ENCODE data around the gene HS1BP3. TPM values are rescaled to one million over a fixed set of nuclear protein-coding genes. Genes with fewer than 3 reads are reported as not detected.

HS1BP3 gene
- total RNA-seq, 2 experiments from 2014 or later, result 12.8 to 12.9 TPM

GRCh38 chr2:20608666-20609348 is 42.1 kb downstream of the HS1BP3 start:
- Mint-ChIP-seq H3K36me3 (no peaks in the 10 kb centered on the region), H3K4me1 (no peaks in the 10 kb centered on the region), H3K9me3 (ENCODE audit: low read depth) (no peaks in the 10 kb centered on the region), H3K27me3 (no peaks in the 10 kb centered on the region), H3K4me3 (no peak overlapping the region), H3K27ac (no peak overlapping the region)
- CTCF ChIA-PET, result interaction anchor here (0.8 kb wide), 1 partner anchor 42 kb away, joined by 3 read pairs; the partner anchor contains the start of gene HS1BP3
- DNase-seq, result no peak
- ATAC-seq, result no peak

DNA sequence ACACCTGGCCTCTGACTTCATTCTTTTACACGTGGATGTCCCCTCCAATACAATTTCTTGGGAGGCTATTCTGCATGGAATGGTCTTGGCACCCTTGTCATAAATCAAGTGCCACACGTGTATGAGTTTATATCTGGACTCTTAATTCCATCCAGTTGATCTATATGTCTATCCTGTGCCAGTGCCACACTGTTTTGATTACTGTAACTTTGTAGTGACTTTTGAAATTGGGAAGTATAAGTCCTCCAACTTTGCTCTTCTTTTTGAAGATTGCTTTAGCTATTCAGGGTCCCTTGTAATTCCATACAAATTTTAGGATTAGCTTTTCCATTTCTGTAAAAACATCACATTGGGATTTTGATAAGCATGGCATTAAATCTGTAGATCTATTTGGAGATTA is 43.5 kb downstream of the HS1BP3 start:
- no peak for ATAC-seq
- H3K4me3 Mint-ChIP-seq, result no peak overlapping the region
- H3K9me3 Mint-ChIP-seq (ENCODE audit: low read depth), result no peaks in the 10 kb centered on the region
- H3K36me3 Mint-ChIP-seq, result no peaks in the 10 kb centered on the region
- H3K27ac Mint-ChIP-seq, result no peak overlapping the region
- no peak for DNase-seq
- CTCF ChIA-PET, result interaction anchor here (1.3 to 1.5 kb wide), 2 partner anchors 10 to 35 kb away, joined by 3 to 4 read pairs; no protein-coding TSS in a partner anchor
- no peaks in the 10 kb centered on the region for H3K27me3 Mint-ChIP-seq
- H3K4me1 Mint-ChIP-seq, result no peaks in the 10 kb centered on the region

DNA sequence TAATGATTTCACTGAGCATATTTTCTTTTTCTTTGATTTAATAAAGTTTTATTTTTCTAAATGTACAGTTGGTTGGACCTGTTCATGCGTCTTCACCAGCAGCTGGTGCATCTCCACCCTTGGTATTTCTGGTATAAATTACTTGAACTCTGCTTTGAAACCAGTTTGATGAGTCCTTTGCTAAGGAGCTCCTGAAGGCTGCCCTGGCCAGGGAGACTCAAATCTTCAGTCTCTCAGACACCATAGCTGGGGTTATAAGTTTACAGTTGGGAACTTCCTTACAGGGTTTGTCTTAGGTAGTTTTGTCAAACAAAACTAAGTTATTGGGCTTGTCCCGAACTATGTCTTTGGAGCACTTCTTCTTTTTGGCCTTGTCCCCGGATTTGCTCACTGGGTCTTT is 44.7 kb downstream of the HS1BP3 start:
- CTCF ChIA-PET, result interaction anchor here (1.3 to 1.5 kb wide), 2 partner anchors 36 to 159 kb away, joined by 3 to 4 read pairs; partner anchors contain the start of gene RHOB
- no peaks in the 10 kb centered on the region for H3K9me3 Mint-ChIP-seq (ENCODE audit: low read depth)
- no peak for ATAC-seq
- no peaks in the 10 kb centered on the region for H3K4me1 Mint-ChIP-seq
- no peak overlapping the region for H3K4me3 Mint-ChIP-seq
- no peaks in the 10 kb centered on the region for H3K27me3 Mint-ChIP-seq
- no peak overlapping the region for H3K27ac Mint-ChIP-seq
- DNase-seq, result no peak
- no peaks in the 10 kb centered on the region for H3K36me3 Mint-ChIP-seq

DNA sequence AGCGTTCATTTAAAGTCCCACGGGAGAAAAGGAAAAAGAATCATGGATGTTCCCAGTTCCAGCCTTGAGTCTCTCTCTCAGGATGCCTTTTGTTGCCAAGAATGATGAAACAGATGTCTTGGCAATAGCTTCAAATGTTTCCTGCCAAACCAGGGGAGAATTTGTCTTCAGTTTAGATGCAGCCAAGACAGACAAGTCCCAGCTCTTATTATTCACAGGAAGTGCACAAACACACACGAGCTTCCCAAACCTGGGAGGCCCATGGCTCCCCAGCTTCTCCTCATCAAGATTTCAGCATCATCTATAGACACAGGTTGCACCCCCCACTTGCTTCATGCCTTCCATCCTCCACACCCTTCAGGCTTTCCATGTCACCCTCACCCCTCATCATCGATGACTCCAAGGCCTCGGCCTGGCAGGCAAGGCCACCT is 45.9 kb downstream of the HS1BP3 start:
- no peaks in the 10 kb centered on the region for H3K36me3 Mint-ChIP-seq
- no peak overlapping the region for H3K27ac Mint-ChIP-seq
- ATAC-seq (no peak), DNase-seq (no peak)
- H3K4me3 Mint-ChIP-seq, result no peak overlapping the region
- no peaks in the 10 kb centered on the region for H3K27me3 Mint-ChIP-seq
- H3K4me1 Mint-ChIP-seq, result peaks cover 1% of the 10 kb centered on the region
- CTCF ChIA-PET, result interaction anchor here (1.3 kb wide), 1 partner anchor 158 kb away, joined by 3 read pairs; the partner anchor contains the start of gene RHOB
- no peaks in the 10 kb centered on the region for H3K9me3 Mint-ChIP-seq (ENCODE audit: low read depth)

- H3K36me3 Mint-ChIP-seq, result no peaks in the 10 kb centered on the region
- H3K27me3 Mint-ChIP-seq, result no peaks in the 10 kb centered on the region
- H3K4me1 Mint-ChIP-seq, result peaks cover 1% of the 10 kb centered on the region
- DNase-seq (no peak), ATAC-seq (no peak)
- H3K27ac Mint-ChIP-seq, result no peak overlapping the region
- CTCF ChIA-PET, result no interaction called here
- H3K9me3 Mint-ChIP-seq (ENCODE audit: low read depth), result no peaks in the 10 kb centered on the region
- no peak overlapping the region for H3K4me3 Mint-ChIP-seq
These were observed 46.4 kb downstream of the HS1BP3 start for GRCh38 chr2:20604401-20604911.

- Mint-ChIP-seq H3K36me3 (no peaks in the 10 kb centered on the region), H3K27me3 (no peaks in the 10 kb centered on the region), H3K4me3 (no peak overlapping the region), H3K27ac (no peak overlapping the region), H3K9me3 (ENCODE audit: low read depth) (no peaks in the 10 kb centered on the region), H3K4me1 (peaks cover 1% of the 10 kb centered on the region)
- CTCF ChIA-PET, result no interaction called here
- ATAC-seq (no peak), DNase-seq (no peak)
These were observed 47.1 kb downstream of the HS1BP3 start for GRCh38 chr2:20603791-20604190.

DNA sequence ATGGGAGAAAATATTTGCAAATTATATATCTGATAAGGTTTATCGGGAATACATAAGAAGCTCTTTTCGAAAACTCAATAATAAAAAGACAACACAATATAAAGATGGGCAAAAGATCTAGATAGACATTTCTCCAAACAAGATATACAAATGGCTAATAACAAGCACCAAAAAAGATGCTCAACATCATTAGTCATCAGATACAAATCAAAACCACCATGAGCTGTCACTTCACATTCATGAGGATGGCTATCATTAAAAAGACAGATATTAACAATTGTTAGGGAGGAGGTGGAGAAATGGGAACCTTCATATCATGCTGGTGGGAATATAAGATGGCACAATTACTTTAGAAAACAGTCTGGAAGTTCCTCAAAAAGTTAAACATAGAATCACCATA is 48.1 kb downstream of the HS1BP3 start:
- no peaks in the 10 kb centered on the region for H3K9me3 Mint-ChIP-seq (ENCODE audit: low read depth)
- H3K36me3 Mint-ChIP-seq, result no peaks in the 10 kb centered on the region
- H3K4me3 Mint-ChIP-seq, result no peak overlapping the region
- CTCF ChIA-PET, result interaction anchor here (1.3 to 2.4 kb wide), 2 partner anchors 32 to 40 kb away, joined by 3 to 11 read pairs; no protein-coding TSS in a partner anchor
- DNase-seq (no peak), ATAC-seq (no peak)
- H3K4me1 Mint-ChIP-seq, result peaks cover 1% of the 10 kb centered on the region
- H3K27me3 Mint-ChIP-seq, result no peaks in the 10 kb centered on the region
- H3K27ac Mint-ChIP-seq, result no peak overlapping the region

DNA sequence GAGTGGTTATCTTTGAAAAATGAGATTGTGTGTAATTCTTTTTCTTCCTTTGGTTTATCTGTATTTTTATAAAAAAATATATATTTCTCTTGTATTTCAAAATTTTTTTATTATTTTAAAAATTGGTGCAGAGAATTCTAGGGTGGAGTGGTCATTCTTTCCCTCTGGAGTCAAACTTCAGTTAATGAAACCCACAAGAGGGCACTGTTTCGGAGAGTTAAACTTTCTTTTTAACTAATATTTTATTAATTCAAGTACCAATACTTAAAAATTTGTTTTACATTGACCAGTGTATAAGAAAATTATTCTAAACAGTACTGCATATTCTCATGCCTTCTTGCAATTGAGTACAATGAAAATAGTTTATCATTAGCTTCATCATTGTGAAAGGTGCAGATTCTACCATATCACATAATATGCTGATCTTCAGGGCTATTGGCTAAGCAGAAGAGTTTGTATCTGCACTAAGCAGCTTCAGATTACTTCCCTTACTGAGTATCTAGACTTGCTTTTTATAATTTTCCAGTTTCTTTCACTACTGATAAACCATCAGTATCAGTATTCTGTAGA is 50.1 kb downstream of the HS1BP3 start:
- H3K4me3 Mint-ChIP-seq, result no peak overlapping the region
- ATAC-seq (no peak), DNase-seq (no peak)
- H3K27me3 Mint-ChIP-seq, result no peaks in the 10 kb centered on the region
- no peaks in the 10 kb centered on the region for H3K9me3 Mint-ChIP-seq (ENCODE audit: low read depth)
- CTCF ChIA-PET, result interaction anchor here (0.9 to 2.4 kb wide), 3 partner anchors 13 to 42 kb away, joined by 3 to 11 read pairs (median 3); no protein-coding TSS in a partner anchor
- H3K4me1 Mint-ChIP-seq, result peaks cover 11% of the 10 kb centered on the region
- H3K27ac Mint-ChIP-seq, result no peak overlapping the region
- no peaks in the 10 kb centered on the region for H3K36me3 Mint-ChIP-seq

- H3K27ac Mint-ChIP-seq, result no peak overlapping the region
- no peak overlapping the region for H3K4me3 Mint-ChIP-seq
- H3K9me3 Mint-ChIP-seq (ENCODE audit: low read depth), result no peaks in the 10 kb centered on the region
- H3K27me3 Mint-ChIP-seq, result no peaks in the 10 kb centered on the region
- ATAC-seq, result no peak
- DNase-seq, result no peak
- peaks cover 20% of the 10 kb centered on the region for H3K4me1 Mint-ChIP-seq
- CTCF ChIA-PET, result interaction anchor here (1.2 to 4.7 kb wide), 4 partner anchors 14 to 52 kb away, joined by 3 to 15 read pairs (median 5); partner anchors contain the start of gene HS1BP3
- no peaks in the 10 kb centered on the region for H3K36me3 Mint-ChIP-seq
These were observed 50.9 kb downstream of the HS1BP3 start for GRCh38 chr2:20599861-20600461.

GRCh38 chr2:20599001-20599600 is 51.8 kb downstream of the HS1BP3 start:
- CTCF ChIA-PET, result interaction anchor here (0.9 to 4.7 kb wide), 4 partner anchors 13 to 187 kb away, joined by 3 to 15 read pairs (median 5); partner anchors contain the start of gene HS1BP3
- DNase-seq (no peak), ATAC-seq (no peak)
- no peaks in the 10 kb centered on the region for H3K36me3 Mint-ChIP-seq
- H3K27ac Mint-ChIP-seq, result no peak overlapping the region
- H3K27me3 Mint-ChIP-seq, result no peaks in the 10 kb centered on the region
- peaks cover 27% of the 10 kb centered on the region for H3K4me1 Mint-ChIP-seq
- H3K4me3 Mint-ChIP-seq, result no peak overlapping the region
- no peaks in the 10 kb centered on the region for H3K9me3 Mint-ChIP-seq (ENCODE audit: low read depth)

DNA sequence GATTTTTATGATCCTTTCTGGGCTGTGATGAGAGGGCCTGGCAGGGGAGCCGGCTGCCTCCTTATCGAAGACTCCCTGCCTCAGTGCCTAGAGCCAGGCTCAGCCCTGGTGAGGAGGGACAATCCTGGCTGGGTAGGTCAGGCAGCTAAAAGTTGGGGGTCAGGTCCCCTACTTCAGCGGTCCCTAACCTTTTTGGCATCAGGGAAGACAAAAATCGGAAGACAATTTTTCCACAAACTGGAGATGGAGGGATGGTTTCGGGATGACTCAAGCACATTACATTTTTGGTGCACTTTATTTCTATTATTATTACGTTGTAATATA is 53.1 kb downstream of the HS1BP3 start:
- Mint-ChIP-seq H3K4me1 (peaks cover 32% of the 10 kb centered on the region), H3K36me3 (no peaks in the 10 kb centered on the region)
- no peak for ATAC-seq

DNA sequence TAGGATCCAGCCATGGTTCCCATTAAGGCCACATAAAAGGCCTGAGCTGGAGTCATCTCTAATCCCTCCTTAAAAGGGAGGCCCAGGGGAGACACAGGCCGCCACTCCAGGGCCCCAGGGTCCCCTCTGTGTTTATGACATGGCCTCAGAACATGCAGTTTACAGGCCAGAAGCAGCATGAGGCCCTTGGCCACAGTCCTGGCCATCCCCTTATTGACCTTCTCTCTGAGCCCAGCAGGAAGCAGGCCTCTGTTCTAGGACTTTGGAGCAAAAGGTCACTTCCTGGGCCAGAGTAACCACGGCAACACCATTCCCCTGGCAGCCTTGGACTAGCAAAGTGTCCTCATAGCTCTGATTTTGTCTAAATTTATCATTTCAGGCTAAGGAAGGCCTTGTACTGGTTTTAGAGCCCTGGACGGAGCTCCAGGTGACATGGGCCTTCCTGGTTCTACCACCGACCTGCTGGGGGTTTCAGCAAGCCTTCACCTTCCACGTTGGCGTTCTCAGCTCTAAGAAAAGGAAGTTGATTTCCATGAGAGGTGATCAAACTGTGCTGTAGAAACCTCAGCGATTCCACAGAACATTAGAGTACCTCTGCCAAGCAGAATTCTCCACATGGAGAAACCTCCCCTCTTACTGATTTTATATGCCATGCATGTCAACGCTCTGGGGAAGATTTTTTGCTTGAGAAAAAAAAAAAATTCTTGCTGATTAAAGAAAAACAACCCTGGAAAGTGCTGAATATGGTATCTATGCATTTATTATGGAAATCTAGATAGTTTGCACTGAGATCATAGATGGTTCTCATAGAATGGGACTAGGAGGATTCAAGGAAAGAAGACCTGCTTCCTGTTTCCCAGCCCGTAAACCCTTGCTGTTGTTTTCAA is 53.7 kb downstream of the HS1BP3 start:
- peak overlapping the region; percentile 86 for H3K27ac Mint-ChIP-seq
- ATAC-seq (no peak), DNase-seq (no peak)
- no peak overlapping the region for H3K4me3 Mint-ChIP-seq
- CTCF ChIA-PET, result interaction anchor here (1.0 to 4.7 kb wide), 6 partner anchors 10 to 157 kb away, joined by 3 to 15 read pairs (median 8); no protein-coding TSS in a partner anchor
- H3K36me3 Mint-ChIP-seq, result no peaks in the 10 kb centered on the region
- H3K27me3 Mint-ChIP-seq, result no peaks in the 10 kb centered on the region
- peaks cover 32% of the 10 kb centered on the region for H3K4me1 Mint-ChIP-seq
- H3K9me3 Mint-ChIP-seq (ENCODE audit: low read depth), result no peaks in the 10 kb centered on the region

More for the DNA sequence above, 53.1 kb downstream of the HS1BP3 start:
- H3K27ac Mint-ChIP-seq, result no peak overlapping the region
- no peaks in the 10 kb centered on the region for H3K9me3 Mint-ChIP-seq (ENCODE audit: low read depth)
- no peak for DNase-seq
- CTCF ChIA-PET, result interaction anchor here (1.0 to 4.7 kb wide), 3 partner anchors 10 to 153 kb away, joined by 3 to 15 read pairs (median 3); no protein-coding TSS in a partner anchor
- no peak overlapping the region for H3K4me3 Mint-ChIP-seq
- no peaks in the 10 kb centered on the region for H3K27me3 Mint-ChIP-seq
